CD4-positive, alpha-beta T cell treated with Interleukin-12 subunit alpha and Interleukin-12 subunit beta, for 1 hour (primary cell): Measurements from ENCODE around the gene TCERG1L.
"Not testable (repeated sequence)": the region's sequence is repeated elsewhere in the genome, so short reads cannot be mapped to it uniquely, and the experiment has no call there.

ENCODE experiments used
- DNase-seq: peaks from one replicate; pipeline ENCODE4 v3.0.0-alpha.2; 2020

The TCERG1L gene

GRCh38 chr10:131117416-131118212 lies 193.9 kb downstream of the TCERG1L start:
- no peak for DNase-seq

- DNase-seq, result no peak
Measured at GRCh38 chr10:131116991-131117375, 194.5 kb downstream of the TCERG1L start.

- DNase-seq, result no peak
Measured at GRCh38 chr10:131116216-131116990, 195.1 kb downstream of the TCERG1L start.

GRCh38 chr10:131115801-131116200 lies 195.7 kb downstream of the TCERG1L start:
- no peak for DNase-seq

- no peak for DNase-seq
Measured at GRCh38 chr10:131115321-131115720, 196.2 kb downstream of the TCERG1L start.

- DNase-seq, result no peak
Measured at GRCh38 chr10:131114846-131115245, 196.7 kb downstream of the TCERG1L start.

- no peak for DNase-seq
Measured at GRCh38 chr10:131113709-131114291, 197.7 kb downstream of the TCERG1L start.

- DNase-seq, result no peak
Measured at GRCh38 chr10:131113165-131113564, 198.4 kb downstream of the TCERG1L start.

- no peak for DNase-seq
Measured at GRCh38 chr10:131112691-131113090, 198.8 kb downstream of the TCERG1L start.

- no peak for DNase-seq
Measured at GRCh38 chr10:131111471-131112080, 199.9 kb downstream of the TCERG1L start.

GRCh38 chr10:131111007-131111406 lies 200.5 kb downstream of the TCERG1L start:
- DNase-seq, result no peak

- DNase-seq, result no peak
Measured at GRCh38 chr10:131110241-131110783, 201.2 kb downstream of the TCERG1L start.

GRCh38 chr10:131109726-131110125 lies 201.8 kb downstream of the TCERG1L start:
- DNase-seq, result no peak

- no peak for DNase-seq
Measured at GRCh38 chr10:131109291-131109690, 202.2 kb downstream of the TCERG1L start.

GRCh38 chr10:131107970-131108369 lies 203.6 kb downstream of the TCERG1L start:
- DNase-seq, result no peak

GRCh38 chr10:131102676-131103075 lies 208.8 kb downstream of the TCERG1L start:
- no peak for DNase-seq

- no peak for DNase-seq
Measured at GRCh38 chr10:131102147-131102546, 209.4 kb downstream of the TCERG1L start.

- not testable (repeated sequence) for DNase-seq
Measured at GRCh38 chr10:131100418-131101410, 210.8 kb downstream of the TCERG1L start.

GRCh38 chr10:131099028-131099726 lies 212.3 kb downstream of the TCERG1L start:
- DNase-seq, result no peak

- DNase-seq, result no peak
Measured at GRCh38 chr10:131098416-131098952, 213.0 kb downstream of the TCERG1L start.

- DNase-seq, result no peak
Measured at GRCh38 chr10:131096031-131096430, 215.5 kb downstream of the TCERG1L start.
